SK-N-SH (cell line): ENCODE data around the gene OR5A2.

Source experiments
- POLR2AphosphoS5 ChIP-seq: IDR thresholded peaks from 2 replicates; pipeline ENCODE4 v1.6.1; 2012; ENCODE audit warnings: low read depth, low read length
- TAF1 ChIP-seq: IDR thresholded peaks from 2 replicates; pipeline ENCODE4 v1.6.1; 2012; ENCODE audit warnings: low read depth, mild to moderate bottlenecking, low read length, moderate library complexity, borderline replicate concordance
- TF ChIP-seq, protein P1 (sequence below): fragments of 200-600 bp; sonication (generic); IDR thresholded peaks from 2 replicates; pipeline ENCODE4 v1.6.1; 2017; ENCODE audit warnings: antibody characterized with exemption, mild to moderate bottlenecking, moderate library complexity

DNA sequence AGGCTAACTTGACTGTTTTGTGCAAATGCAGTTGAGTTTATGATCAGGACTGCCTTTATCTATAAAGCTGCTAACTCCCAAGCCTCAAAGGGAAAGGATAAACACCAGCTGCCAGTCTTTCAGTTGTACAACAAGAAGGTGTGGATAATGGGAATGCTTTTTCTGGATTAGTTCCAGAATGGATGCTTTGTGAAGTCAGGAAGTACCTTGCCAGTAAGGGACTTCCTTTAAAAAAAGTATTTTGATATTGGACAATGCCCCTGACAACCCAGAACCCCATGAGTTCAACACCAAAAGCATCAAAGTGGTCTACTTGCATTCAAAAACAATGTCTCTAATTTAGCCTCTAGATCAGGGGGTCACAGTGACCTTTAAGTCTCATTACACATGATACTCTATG is 32.0 kb downstream of the OR5A2 start:
- TF ChIP-seq POLR2AphosphoS5 (no peak), TAF1 (no peak)
- TF ChIP-seq, protein P1, sequence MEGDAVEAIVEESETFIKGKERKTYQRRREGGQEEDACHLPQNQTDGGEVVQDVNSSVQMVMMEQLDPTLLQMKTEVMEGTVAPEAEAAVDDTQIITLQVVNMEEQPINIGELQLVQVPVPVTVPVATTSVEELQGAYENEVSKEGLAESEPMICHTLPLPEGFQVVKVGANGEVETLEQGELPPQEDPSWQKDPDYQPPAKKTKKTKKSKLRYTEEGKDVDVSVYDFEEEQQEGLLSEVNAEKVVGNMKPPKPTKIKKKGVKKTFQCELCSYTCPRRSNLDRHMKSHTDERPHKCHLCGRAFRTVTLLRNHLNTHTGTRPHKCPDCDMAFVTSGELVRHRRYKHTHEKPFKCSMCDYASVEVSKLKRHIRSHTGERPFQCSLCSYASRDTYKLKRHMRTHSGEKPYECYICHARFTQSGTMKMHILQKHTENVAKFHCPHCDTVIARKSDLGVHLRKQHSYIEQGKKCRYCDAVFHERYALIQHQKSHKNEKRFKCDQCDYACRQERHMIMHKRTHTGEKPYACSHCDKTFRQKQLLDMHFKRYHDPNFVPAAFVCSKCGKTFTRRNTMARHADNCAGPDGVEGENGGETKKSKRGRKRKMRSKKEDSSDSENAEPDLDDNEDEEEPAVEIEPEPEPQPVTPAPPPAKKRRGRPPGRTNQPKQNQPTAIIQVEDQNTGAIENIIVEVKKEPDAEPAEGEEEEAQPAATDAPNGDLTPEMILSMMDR, result no peak
